OCI-LY3 (cell line): Measurements from ENCODE around the gene FIBCD1.

Experiments
- H2AFZ ChIP-seq: fragments of 200-600, 300-600 bp; shearing (Covaris generic); 2 replicates; pipeline ENCODE4 v1.6.0; 2014; ENCODE audit warnings: antibody characterized with exemption, low read depth, low read length
- H3K27ac ChIP-seq: fragments of 200-600, 300-600 bp; sonication (generic); 2 replicates; pipeline ENCODE4 v1.5.1; 2014; ENCODE audit warnings: mild to moderate bottlenecking, low read length, moderate library complexity, mixed read lengths
- H3K27me3 ChIP-seq: fragments of 200-600, 300-600 bp; sonication (generic); 2 replicates; pipeline ENCODE4 v1.6.1; 2014; ENCODE audit warnings: low read depth, low read length, mixed read lengths
- H3K36me3 ChIP-seq: fragments of 200-600, 300-600 bp; sonication (generic); replicated peaks from 2 replicates; pipeline ENCODE3; 2014; ENCODE audit warnings: low read depth, low read length, mixed read lengths
- H3K4me1 ChIP-seq: fragments of 300-600, 200-600 bp; sonication (generic); 2 replicates; pipeline ENCODE4 v1.6.1; 2014; ENCODE audit warnings: low read length, mixed read lengths
- H3K4me2 ChIP-seq: fragments of 200-600, 300-600 bp; sonication (generic); 2 replicates; pipeline ENCODE4 v1.6.1; 2014; ENCODE audit warnings: low read length, mixed read lengths
- H3K4me3 ChIP-seq: fragments of 300-600, 200-600 bp; sonication (generic); 2 replicates; pipeline ENCODE4 v1.5.1; 2014; ENCODE audit warnings: antibody characterized with exemption, mild to moderate bottlenecking, low read length, moderate library complexity
- H3K79me2 ChIP-seq: fragments of 300-600, 200-600 bp; shearing (Covaris generic); 2 replicates; pipeline ENCODE4 v1.6.1; 2014; ENCODE audit warnings: mild to moderate bottlenecking, low read length, mixed read lengths
- H3K9ac ChIP-seq: fragments of 300-600, 200-600 bp; shearing (Covaris generic); 2 replicates; pipeline ENCODE4 v1.6.0; 2014; ENCODE audit warnings: mild to moderate bottlenecking, low read length, moderate library complexity
- H3K9me3 ChIP-seq: fragments of 200-600, 300-600 bp; shearing (Covaris generic); 2 replicates; pipeline ENCODE4 v1.6.1; 2014; ENCODE audit warnings: low read length, mixed read lengths; ENCODE audit not compliant: insufficient read depth
- H4K20me1 ChIP-seq: fragments of 200-600, 300-600 bp; sonication (generic); 2 replicates; pipeline ENCODE4 v1.6.1; 2016; ENCODE audit warnings: low read length, mixed read lengths; ENCODE audit not compliant: insufficient read depth
- EZH2phosphoT487 ChIP-seq: fragments of 200-600 bp; shearing (Covaris generic); IDR thresholded peaks from 2 replicates; pipeline ENCODE4 v1.6.1; 2018; ENCODE audit warnings: antibody characterized with exemption, mixed run types, low read depth
- TF ChIP-seq, protein P1 (sequence below): fragments of 200-600, 300-600 bp; sonication (generic); IDR thresholded peaks from 2 replicates; pipeline ENCODE4 v1.5.1; 2014; ENCODE audit warnings: antibody characterized with exemption, low read length, low read depth

FIBCD1 gene

DNA sequence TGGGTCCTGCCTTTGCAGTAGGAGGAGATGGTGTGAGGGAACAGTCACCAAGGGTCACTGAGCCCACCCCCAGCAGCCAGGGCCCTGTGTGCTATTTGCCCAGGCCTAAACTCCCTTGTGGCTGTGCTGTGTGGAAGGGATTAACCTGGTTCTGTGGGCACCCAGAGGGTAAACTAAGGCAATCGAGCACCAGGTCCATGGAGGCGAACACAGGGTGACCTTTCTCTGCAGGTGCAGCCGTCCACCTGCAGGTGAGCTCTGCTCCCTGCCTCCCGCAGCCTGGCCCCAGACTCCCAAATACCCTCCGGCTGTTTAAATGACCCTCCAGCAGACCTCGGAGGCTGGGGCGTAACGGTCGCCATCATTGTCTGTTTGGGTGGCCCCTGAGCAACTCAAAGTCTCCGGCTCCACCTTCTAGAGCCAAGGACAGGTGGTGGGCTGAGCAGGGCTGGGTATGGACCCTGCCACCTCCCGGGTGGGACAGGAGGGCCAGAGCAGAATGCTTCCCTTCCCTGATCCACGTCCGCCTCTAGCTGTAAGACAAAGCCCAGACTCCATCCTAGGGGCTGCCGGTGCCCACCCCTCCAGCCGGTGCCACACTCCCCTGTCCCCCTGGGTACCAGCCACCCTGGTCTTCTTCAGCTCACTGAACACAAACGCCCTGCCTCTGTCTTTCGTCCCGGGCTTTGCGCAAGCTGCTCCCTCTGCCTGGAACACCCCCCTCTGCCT is 34.1 kb upstream of the FIBCD1 start:
- H4K20me1 ChIP-seq, result no peaks in the 10 kb centered on the region
- no peak overlapping the region for H3K27ac ChIP-seq
- no peak overlapping the region for H3K4me2 ChIP-seq
- H3K4me1 ChIP-seq, result no peaks in the 10 kb centered on the region
- no peak overlapping the region for H3K9ac ChIP-seq
- no peaks in the 10 kb centered on the region for H3K79me2 ChIP-seq
- H3K27me3 ChIP-seq, result no peaks in the 10 kb centered on the region; the same call in none of the 2 replicates
- H2AFZ ChIP-seq, result no peak overlapping the region
- H3K36me3 ChIP-seq, result no peaks in the 10 kb centered on the region
- H3K4me3 ChIP-seq, result no peak overlapping the region
- no peaks in the 10 kb centered on the region for H3K9me3 ChIP-seq
- no peak for TF ChIP-seq EZH2phosphoT487
- TF ChIP-seq, protein P1, sequence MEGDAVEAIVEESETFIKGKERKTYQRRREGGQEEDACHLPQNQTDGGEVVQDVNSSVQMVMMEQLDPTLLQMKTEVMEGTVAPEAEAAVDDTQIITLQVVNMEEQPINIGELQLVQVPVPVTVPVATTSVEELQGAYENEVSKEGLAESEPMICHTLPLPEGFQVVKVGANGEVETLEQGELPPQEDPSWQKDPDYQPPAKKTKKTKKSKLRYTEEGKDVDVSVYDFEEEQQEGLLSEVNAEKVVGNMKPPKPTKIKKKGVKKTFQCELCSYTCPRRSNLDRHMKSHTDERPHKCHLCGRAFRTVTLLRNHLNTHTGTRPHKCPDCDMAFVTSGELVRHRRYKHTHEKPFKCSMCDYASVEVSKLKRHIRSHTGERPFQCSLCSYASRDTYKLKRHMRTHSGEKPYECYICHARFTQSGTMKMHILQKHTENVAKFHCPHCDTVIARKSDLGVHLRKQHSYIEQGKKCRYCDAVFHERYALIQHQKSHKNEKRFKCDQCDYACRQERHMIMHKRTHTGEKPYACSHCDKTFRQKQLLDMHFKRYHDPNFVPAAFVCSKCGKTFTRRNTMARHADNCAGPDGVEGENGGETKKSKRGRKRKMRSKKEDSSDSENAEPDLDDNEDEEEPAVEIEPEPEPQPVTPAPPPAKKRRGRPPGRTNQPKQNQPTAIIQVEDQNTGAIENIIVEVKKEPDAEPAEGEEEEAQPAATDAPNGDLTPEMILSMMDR, result no peak

DNA sequence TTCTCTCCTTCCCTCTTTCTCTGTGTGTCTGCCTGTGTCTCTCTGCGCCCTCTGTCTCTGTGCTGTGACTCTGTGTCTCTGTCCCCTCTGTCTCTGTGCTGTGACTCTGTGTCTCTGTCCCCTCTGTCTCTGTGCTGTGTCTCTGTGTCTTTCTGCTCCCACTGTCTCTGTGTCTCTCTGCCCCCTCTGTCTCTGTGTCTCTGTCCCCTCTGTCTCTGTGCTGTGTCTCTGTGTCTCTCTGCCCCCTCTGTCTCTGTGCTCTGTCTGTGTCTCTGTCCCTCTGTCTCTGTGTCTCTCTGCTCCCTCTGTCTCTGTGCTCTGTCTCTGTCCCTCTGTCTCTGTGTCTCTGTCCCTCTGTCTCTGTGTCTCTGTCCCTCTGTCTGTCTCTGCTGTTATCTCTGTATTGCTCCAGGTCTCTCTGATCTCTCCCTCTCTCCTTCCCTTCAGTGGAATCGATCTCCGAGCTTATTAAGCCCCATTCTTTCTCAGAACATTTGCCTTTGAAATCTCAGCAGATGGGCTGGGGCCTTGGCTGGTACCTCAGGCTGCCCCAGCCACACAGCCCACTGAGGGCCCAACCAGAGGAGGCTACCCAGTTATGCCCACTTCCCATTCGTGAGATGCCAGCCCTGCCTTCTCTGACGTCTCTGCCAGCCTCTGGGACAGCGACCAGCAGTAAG is 33.4 kb upstream of the FIBCD1 start:
- Histone ChIP-seq H3K27ac (no peak overlapping the region), H3K4me1 (no peaks in the 10 kb centered on the region), H3K27me3 (no peaks in the 10 kb centered on the region; the same call in none of the 2 replicates), H3K36me3 (no peaks in the 10 kb centered on the region), H3K4me3 (no peak overlapping the region), H3K9ac (no peak overlapping the region), H3K79me2 (no peaks in the 10 kb centered on the region), H3K9me3 (no peaks in the 10 kb centered on the region), H2AFZ (no peak overlapping the region), H4K20me1 (no peaks in the 10 kb centered on the region), H3K4me2 (no peak overlapping the region)
- TF ChIP-seq EZH2phosphoT487, result no peak
- TF ChIP-seq, protein P1, result no peak

DNA sequence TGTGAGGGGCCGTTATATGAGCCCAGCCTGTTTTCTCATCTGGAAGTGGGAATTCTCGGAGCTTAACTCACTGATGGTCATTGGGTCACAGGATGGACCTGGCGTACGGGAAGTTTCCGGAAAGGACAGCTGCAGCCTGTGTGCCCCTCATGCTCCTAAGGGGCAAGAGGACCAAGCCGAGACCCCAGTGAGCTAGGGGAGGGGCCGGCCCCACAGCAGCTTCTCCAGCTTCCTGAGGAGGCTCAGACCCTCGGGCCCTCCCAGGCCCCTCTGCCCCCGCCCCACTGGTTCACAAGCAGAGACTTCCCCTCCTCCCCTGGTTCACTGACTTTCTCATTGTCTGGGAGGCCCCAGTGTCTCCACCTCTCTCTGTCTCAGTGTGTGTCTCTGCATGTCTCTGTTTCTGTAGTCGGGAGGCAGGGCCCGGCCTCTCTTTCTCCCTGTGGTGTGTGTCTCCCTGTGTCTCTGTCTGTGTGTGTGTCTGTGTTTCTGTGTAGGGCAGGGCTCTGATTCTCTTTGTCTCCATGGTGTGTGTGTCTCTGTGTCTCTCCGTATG is 32.3 kb upstream of the FIBCD1 start:
- no peak for TF ChIP-seq EZH2phosphoT487
- TF ChIP-seq, protein P1, result no peak
- Histone ChIP-seq H3K36me3 (no peaks in the 10 kb centered on the region), H3K27me3 (no peaks in the 10 kb centered on the region; the same call in none of the 2 replicates), H2AFZ (no peak overlapping the region), H3K4me1 (no peaks in the 10 kb centered on the region), H3K4me3 (no peak overlapping the region), H3K27ac (no peak overlapping the region), H3K9me3 (no peaks in the 10 kb centered on the region), H3K9ac (no peak overlapping the region), H3K4me2 (no peak overlapping the region), H3K79me2 (no peaks in the 10 kb centered on the region), H4K20me1 (no peaks in the 10 kb centered on the region)

DNA sequence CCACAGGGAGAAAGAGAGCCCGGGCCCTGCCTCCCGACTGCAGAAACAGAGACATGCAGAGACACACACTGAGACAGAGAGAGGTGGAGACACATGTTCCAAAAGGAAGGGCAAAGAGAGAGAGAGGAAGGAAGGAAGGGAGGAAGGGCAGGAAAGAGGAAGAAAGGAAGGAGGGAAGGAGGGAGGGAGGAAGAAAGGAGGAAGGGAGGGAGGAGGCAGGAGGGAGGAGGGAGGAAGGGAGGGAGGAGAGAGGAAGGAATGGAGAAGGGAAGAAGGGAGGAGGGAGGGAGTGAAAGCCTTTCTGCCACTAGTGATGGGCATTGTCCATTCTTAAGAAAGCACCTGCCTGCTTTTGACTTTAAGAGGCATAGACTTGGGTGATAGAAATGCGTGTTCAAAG is 31.8 kb upstream of the FIBCD1 start:
- no peak overlapping the region for H3K4me2 ChIP-seq
- no peaks in the 10 kb centered on the region; the same call in none of the 2 replicates for H3K27me3 ChIP-seq
- H3K27ac ChIP-seq, result no peak overlapping the region
- H3K4me3 ChIP-seq, result no peak overlapping the region
- H3K4me1 ChIP-seq, result no peaks in the 10 kb centered on the region
- no peaks in the 10 kb centered on the region for H3K9me3 ChIP-seq
- no peaks in the 10 kb centered on the region for H4K20me1 ChIP-seq
- no peak for TF ChIP-seq EZH2phosphoT487
- TF ChIP-seq, protein P1, result no peak
- no peak overlapping the region for H2AFZ ChIP-seq
- no peaks in the 10 kb centered on the region for H3K79me2 ChIP-seq
- no peaks in the 10 kb centered on the region for H3K36me3 ChIP-seq
- H3K9ac ChIP-seq, result no peak overlapping the region
